Right atrium auricular region (tissue), 2 donors: ENCODE results near the gene PPP6R1. TPM values are rescaled to one million over a fixed set of nuclear protein-coding genes. Genes with fewer than 3 reads are reported as not detected.
A peak's percentile ranks its signal among the peaks of the same experiment; 100 is the strongest.

Source experiments
- DNase-seq: peaks from one replicate; pipeline ENCODE4 v3.0.0-alpha.2; 2019; ENCODE audit warnings: low spot score
- H3K27ac ChIP-seq, 2 donors: fragments of 200-600 bp; sonication (generic); 1 replicate in 1 of 2; 2 replicates in 1 of 2; pipeline ENCODE4 v1.5.1; 2016 to 2019
- H3K27me3 ChIP-seq, 2 donors: fragments of 200-600 bp; sonication (generic); one replicate each; pipeline versions ENCODE4 v1.5.1 to v1.6.0; 2017 to 2019
- H3K36me3 ChIP-seq: fragments of 200-600 bp; sonication (generic); one replicate; pipeline ENCODE4 v1.5.1; 2016
- H3K4me1 ChIP-seq, 2 donors: fragments of 200-600 bp; sonication (generic); one replicate each; pipeline versions ENCODE4 v1.5.1 to v1.6.0; 2017 to 2019
- H3K4me3 ChIP-seq, 2 donors: fragments of 200-600 bp; sonication (generic); 1 replicate in 1 of 2; 2 replicates in 1 of 2; pipeline ENCODE4 v1.5.1; 2017 to 2019; ENCODE audit warnings: mild to moderate bottlenecking in 1 of 2, moderate library complexity in 1 of 2
- H3K9me3 ChIP-seq, 2 donors: fragments of 200-600 bp; sonication (generic); one replicate each; pipeline ENCODE4 v1.5.1; 2019
- CTCF ChIP-seq, 2 donors: fragments of 200-600 bp; sonication (generic); IDR thresholded peaks; one replicate each; pipeline ENCODE4 v1.5.1; 2019; ENCODE audit warnings: antibody characterized with exemption in 2 of 2
- total RNA-seq, 2 donors: library from RNA; depleted of rRNA; stranded (reverse); fragments of >200 nt; gene quantifications; one replicate each; pipeline ENCODE4 v1.1.0, GENCODE V29; 2016

Gene PPP6R1
- total RNA-seq, 2 donors from 2014 or later: 28.7 to 35.5 TPM

GRCh38 chr19:55249841-55250240 is 9.0 kb downstream of the PPP6R1 start:
- peaks cover 0 to 64% of the 10 kb centered on the region in 2 donors for H3K4me1 ChIP-seq
- H3K27me3 ChIP-seq: no peaks in the 10 kb centered on the region
- peaks cover 19% of the 10 kb centered on the region for H3K36me3 ChIP-seq
- no peak overlapping the region for H3K4me3 ChIP-seq
- no peak overlapping the region for H3K27ac ChIP-seq
- no peaks in the 10 kb centered on the region for H3K9me3 ChIP-seq
- DNase-seq: no peak
- TF ChIP-seq CTCF (IDR thresholded peaks at IDR 0.05): no peak

DNA sequence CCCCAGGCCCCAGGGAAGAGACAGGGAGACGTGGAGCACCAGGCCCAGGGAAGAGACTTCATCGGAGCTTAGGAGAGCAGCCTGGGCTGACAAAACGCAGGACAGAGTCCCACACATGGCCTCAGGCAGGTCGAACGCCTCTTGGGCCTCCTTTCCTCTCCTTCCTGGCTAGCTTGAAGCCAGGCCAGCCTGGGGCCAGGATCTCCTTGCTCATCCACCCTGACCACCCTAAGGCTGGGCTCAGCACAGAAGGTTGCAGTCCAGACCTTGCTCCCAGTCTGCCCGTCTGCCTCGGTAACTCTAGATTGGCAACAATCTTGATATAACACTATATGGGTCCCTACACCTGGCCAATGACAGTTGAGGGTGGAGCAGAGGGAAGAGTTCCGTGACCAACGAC is 10.1 kb downstream of the PPP6R1 start:
- Histone ChIP-seq H3K9me3 (no peaks in the 10 kb centered on the region), H3K4me3 (no peak overlapping the region), H3K27me3 (no peaks in the 10 kb centered on the region), H3K36me3 (peaks cover 31% of the 10 kb centered on the region), H3K4me1 (peaks cover 0 to 53% of the 10 kb centered on the region in 2 donors), H3K27ac (peak overlapping the region in 1 of 2 donors; percentile 29)
- DNase-seq: no peak
- TF ChIP-seq CTCF (IDR thresholded peaks at IDR 0.05): no peak

DNA sequence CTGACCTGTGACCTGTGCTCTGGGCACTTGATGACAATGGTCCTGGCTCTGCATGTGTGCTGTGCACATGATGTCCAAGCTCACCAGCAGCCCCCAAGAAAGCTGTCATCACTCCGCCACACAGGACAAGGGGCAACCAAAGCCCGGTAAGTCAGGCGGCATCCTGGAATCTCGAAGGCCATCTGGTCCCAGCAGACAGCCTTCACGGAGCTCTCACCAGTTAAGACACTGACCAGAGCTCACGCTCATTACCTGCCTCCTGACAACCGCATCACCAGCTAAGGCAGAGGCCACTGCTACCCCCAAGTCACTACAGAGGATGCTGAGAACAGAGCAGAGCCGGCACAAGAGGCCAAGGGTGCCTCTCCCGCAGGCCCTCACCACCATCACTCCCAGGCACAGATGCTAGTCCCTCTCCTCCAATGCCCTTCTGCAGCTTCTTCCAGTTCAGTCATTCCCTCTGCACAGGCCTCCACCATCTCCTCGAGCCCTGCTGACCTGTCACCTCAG is 10.6 kb downstream of the PPP6R1 start:
- Histone ChIP-seq H3K4me1 (peaks cover 0 to 48% of the 10 kb centered on the region in 2 donors), H3K4me3 (no peak overlapping the region), H3K9me3 (no peaks in the 10 kb centered on the region), H3K27me3 (no peaks in the 10 kb centered on the region), H3K36me3 (peaks cover 35% of the 10 kb centered on the region), H3K27ac (peak overlapping the region in 1 of 2 donors; percentile 29)
- TF ChIP-seq CTCF (IDR thresholded peaks at IDR 0.05): no peak
- DNase-seq: no peak

DNA sequence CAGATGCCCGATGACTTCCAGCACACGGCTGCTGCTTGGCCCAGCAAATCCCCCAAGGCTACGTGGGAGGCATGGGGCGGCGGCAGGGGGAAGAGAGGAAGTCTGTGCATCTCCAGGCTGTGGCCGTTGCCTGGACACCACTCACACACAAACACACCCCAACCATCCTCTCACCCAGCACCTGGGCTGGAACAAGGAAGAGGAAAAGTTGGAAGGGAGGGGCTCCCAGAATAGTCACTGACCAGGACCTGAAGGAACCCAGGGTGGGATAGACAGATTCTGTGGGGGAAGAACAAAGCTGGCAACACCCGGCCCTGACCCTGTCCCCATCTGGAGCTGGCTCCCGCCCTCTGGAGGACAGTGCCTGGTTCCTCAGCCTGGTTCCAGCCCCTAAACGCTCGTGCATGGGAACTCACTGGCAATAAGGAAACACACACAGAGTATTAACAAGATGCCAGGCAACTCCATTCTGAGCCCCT is 11.2 kb downstream of the PPP6R1 start:
- Histone ChIP-seq H3K4me3 (no peak overlapping the region), H3K27ac (peak overlapping the region in 1 of 2 donors; percentile 29), H3K27me3 (no peaks in the 10 kb centered on the region), H3K4me1 (peaks cover 0 to 44% of the 10 kb centered on the region in 2 donors), H3K9me3 (no peaks in the 10 kb centered on the region), H3K36me3 (peaks cover 40% of the 10 kb centered on the region)
- TF ChIP-seq CTCF (IDR thresholded peaks at IDR 0.05): peak in 1 of 2 donors; percentile 20
- DNase-seq: no peak

- H3K9me3 ChIP-seq: no peaks in the 10 kb centered on the region
- H3K4me1 ChIP-seq: peaks cover 0 to 35% of the 10 kb centered on the region in 2 donors
- no peak overlapping the region for H3K4me3 ChIP-seq
- TF ChIP-seq CTCF (IDR thresholded peaks at IDR 0.05): no peak
- DNase-seq: no peak
- H3K36me3 ChIP-seq: peaks cover 49% of the 10 kb centered on the region
- H3K27me3 ChIP-seq: no peaks in the 10 kb centered on the region
- no peak overlapping the region for H3K27ac ChIP-seq
Observed at GRCh38 chr19:55246462-55247451, 12.1 kb downstream of the PPP6R1 start.
